COLO668 (cell line): ENCODE measurements around the gene VTI1A.
A peak's percentile ranks its signal among the peaks of the same experiment; 100 is the strongest.

Experiments used
- DNase-seq: peaks from one replicate; lab custom pipeline; 2025; ENCODE audit not compliant: unreplicated experiment; lab: John Stamatoyannopoulos, UW

Gene VTI1A

DNA sequence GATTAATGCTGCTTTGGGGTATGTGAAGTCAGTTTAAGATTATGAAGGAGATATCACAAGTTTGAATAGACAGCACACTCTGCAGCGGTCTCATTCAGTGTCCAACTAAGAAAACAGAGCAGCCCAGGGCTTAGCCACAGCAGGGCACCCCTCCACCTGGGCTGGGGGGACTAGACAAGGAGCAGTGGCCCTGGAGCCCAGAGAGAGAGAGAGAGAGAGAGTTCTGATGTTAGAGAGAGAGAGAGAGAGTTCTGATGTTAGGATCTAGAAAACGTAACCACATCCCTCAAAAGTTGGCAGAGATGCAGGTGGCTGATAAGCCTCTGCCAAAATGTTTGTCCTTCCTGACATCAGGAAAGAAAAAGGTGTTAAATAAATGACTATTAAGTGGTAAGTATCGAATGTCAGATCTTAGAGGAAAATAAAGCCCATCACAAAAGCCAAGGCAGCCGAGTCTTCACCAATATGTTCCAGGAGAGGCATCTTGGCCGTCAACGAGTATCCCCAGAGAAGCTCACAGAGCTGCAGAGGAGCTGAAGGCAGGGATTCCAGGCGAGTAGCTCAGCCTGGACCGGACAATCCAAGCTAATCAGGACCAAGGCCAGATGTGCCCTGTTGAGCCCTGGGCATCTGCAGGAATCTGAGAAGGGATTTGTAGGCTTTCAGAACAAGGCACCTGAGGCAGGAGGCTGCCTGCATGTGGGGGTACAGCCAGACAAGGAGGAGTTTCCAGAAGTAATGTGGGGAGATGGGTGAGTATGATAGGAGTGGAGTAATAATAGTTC, 352.9 kb downstream of the VTI1A start:
- DNase-seq, result no peak

DNA sequence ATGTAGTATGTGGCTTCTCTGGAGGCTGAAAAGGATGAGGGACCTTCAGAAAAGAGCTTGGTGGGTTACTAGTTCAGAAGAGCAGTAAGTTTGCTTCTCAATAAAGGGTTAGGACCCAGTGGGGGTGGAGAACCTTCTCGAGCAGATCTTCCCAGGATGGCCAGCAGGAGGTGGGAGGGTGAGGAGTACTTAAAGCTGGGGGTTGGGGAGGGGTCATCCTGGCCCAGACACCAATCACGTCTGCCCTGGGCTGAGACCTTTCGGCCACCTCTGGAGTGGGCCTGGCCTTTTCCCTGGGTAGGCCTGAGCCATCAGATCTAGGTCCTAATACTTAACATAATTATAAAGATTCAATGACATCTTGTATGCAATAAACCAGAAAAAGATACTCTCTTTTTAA, 354.0 kb downstream of the VTI1A start:
- no peak for DNase-seq

DNA sequence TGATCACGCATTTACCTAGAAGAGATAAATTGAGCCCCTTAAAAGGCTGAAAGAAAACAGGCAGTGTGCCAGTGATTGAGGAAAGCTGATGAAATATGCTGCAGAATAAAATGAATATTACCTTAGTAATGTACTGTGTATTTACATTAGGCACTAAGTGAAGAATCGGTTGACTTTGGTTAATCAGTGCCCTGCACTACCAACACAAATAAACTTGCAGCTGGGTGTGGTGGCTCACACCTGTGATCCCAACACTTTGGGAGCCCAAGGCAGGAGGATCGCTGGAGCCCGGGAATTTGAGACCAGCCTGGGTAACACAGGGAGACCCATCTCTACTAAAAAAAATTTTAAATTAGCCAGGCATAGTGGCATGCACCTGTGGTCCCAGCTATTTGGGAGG, 354.7 kb downstream of the VTI1A start:
- no peak for DNase-seq

DNA sequence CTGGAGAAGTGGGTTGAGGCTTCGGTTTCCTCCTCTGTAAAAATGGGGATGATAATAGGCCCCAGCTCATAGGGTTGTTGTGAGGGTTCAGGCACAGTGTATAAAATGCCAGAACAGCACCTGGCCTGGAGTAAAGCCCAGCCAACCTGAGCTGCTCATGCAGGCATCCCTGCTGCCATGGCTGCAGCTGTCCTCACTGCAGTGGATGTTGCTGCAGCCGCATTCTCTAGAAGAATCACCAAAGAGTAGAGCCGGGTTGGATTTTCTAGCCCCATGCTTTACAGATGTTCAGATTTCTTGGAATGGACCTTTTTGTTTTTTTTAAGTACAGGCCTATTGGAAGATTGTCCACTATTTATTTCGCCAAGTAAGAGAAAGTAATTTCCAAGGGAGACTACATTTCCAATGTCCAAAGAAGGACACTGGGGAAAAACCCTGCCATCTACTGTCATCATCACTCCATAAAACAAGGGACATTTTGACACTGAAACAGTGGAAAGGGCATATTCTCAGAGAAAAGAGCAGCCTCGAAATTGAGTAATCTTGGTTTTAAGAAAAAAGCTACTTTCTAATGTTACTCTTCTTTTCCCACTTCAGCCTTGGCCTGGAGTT, 355.5 kb downstream of the VTI1A start:
- DNase-seq, result no peak

DNA sequence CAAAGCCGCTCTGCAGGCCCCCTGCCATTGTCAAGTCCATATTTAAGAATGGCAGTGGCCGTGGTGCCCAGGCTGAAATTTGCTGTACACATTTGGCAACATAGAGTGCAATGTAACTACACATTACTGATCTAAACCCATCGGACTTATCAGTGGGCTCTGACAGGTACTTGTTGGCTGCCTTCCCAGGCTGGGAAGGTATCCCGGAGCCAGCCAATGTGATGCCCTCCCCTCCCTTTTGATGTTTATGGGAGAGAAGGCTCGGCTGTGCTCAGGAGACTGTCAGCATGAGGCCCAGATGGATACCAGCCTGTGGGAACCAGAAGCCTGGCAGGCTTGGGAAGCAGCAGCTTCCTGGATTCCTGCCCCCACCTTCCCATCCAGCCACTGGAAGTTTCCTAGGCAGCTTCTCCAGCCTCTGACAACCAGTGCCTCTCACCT, 357.0 kb downstream of the VTI1A start:
- peak; percentile 12 for DNase-seq

DNA sequence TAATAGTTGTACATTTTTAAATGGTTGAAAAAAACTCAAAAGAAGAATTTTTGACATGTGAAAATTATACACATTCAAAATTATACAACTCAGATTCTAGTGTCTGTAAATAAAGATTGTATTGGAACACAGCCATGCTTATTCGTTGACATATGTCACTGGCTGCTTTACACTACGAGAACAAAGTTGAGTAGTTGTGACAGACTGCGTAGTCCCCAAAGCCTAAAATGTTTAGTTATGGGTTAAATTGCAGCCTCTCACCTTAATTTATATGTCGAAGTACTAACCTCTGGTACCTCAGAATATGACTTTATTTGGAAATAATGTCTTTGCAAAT, 358.2 kb downstream of the VTI1A start:
- no peak for DNase-seq

DNA sequence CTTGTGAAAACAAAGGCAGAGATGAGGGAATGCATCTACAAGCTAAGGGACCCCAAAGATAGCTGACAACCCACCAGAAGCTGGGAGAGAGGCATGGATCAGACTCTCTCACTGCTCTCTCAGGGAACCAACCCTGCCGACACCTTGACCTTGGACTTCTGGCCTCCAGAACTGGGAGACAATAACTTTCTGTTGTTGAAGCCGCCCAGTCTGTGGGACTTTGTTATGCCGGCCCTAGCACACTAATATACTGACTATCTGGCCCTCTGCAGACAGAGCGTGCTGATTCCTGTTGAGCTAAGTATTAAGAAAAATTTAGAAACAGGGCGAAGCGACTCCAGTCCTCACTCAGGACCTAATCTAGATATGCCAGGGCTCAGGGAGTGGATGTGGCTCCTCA, 358.7 kb downstream of the VTI1A start:
- DNase-seq, result no peak

DNA sequence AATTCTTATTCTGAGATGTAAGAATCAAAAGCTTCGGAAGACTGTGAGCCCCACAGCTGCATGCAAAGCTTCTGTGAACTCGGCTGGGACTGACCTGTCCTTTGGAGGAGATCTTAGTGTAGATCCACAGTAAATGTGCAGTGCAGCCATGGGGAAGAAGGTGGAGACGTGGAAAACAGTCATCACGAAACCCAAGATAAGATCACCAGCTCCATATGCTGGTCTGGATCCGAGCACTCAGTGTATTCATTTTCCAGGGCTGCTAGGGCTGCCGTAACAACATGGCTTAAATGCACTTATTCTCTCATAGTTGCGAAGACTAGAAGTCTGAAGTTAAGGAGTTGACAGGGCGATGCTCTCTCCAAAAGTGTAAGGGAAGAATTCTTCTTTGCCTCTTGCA, 360.0 kb downstream of the VTI1A start:
- no peak for DNase-seq

DNA sequence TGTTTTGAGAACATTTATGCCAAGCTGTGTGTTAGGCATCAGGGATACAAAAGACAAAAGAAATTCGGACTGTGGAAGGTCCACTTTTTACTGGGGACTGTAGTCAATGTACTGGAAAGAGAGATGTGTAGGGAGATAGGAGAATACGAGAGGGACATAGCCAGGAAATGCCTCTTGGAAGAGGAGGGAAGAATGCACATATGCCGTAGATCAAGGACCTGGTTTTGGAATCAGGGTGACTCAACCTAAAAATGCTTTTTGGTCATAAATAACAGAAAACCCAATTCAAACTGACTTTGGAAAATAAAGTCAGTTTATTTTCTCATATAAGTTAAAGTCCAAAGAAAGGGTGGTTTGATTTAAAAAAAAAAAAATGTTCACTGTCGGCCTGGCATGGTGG, 362.7 kb downstream of the VTI1A start:
- DNase-seq, result no peak

DNA sequence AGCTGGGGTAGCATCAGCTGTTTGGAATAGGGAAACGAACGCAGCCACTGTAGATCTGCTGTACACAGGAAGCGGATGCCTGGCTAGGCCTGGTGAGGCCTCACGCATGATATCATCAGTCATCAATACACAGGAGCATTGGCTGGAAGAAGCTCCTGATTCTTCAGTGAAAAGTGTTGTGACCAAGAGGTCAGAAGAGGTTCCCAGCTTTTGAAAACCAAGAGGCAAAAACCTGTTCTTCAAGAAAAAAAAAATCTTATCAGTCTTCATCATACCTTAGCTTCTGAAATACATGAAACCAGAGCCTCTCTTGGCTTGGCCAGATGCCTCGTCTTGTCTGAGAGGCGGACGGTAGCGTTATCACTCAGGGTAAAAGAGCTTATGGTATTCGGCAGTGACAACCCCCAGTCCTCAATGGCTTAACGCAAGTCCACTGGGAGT, 363.7 kb downstream of the VTI1A start:
- DNase-seq, result no peak

DNA sequence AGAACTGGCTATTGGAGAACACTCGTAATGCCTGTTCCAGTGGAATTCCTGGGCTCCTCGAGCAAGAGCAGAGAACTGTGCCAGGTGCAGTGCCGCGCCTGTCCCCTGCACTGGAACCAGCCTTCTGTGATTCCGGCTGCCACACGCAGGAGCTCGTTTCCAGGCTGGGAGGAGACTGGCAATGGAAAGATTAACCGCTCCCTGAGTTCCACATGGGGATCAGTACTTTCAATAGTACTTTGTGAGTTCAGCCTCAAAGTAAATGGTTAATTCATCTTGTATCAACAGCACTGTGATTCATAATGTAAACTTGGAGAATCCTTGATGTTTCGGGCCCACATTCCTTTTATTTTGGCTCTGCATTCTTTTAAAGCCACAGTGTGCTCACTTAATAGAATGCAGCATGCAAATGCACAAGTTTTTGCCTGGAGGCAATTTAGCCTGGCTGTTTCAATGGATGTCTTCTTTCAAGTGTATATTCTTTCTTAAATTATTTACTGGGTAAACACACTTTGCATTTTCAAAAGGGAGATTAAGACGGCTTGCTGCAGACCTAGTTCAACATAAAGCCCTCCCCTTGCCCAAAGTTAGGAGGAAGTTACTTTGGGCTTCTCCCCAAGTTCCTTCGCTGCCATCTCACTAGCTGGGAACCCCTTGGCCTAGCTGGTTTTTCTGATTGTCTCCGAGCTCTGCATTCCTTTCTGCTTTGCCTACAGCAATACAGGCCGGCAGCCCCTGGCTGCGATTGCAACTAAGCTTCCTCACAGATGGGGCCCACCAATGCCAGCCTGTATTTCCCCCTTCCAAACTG, 364.9 kb downstream of the VTI1A start:
- no peak for DNase-seq

DNA sequence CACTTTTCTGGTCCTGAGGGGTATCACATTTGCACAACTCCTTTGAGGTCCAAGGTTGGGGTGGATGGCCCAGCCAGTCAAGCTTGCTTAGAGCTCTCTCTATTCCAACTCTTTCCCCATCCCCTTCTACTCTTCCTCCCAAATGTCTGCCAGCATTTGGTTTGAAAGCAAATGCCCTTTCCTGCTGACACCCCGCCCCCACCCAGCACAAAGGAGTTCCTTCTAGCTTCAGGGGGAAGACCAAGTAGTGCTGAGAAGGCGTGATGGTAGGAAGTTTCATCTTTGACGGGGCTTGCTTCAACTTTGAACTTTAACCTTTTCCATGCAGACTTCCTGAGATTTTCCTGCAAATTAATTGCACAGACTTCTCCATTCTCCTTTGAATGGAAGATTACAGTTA, 365.6 kb downstream of the VTI1A start:
- DNase-seq, result no peak

DNA sequence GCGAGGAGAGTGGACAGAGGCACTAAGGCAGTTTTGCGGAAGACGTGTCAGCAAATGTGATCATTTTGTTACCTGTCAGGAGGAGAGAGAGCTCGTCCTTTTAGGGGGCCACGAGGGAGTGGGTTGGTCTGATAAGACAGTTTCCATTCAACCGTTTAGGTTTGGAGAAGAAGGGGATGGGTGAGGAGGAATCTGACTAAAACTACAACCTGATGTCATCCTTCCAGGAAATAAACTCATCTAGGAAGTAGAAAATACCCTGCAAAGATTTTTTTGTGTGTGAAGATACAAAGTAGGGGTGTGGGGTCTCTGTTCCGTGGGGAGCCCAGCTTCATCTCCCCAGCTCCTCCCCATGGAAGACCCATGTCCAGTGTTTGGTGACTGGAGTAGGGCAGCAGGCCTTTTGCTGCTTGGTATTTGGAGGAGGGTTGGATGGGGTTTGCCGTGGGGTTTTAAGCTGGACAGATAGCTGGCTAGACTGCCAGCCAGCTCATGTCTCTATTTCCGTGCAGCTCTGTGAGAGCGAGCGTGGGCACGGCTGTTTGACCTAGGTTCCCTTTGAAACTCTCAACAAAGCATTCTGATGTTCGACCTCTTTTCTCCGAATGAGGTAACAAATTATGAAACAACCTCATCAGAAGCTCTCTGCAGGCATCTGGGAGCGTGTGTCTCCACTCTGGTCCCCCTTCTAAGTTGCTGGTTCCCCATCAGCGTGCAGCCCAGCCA, 367.0 kb downstream of the VTI1A start:
- no peak for DNase-seq

DNA sequence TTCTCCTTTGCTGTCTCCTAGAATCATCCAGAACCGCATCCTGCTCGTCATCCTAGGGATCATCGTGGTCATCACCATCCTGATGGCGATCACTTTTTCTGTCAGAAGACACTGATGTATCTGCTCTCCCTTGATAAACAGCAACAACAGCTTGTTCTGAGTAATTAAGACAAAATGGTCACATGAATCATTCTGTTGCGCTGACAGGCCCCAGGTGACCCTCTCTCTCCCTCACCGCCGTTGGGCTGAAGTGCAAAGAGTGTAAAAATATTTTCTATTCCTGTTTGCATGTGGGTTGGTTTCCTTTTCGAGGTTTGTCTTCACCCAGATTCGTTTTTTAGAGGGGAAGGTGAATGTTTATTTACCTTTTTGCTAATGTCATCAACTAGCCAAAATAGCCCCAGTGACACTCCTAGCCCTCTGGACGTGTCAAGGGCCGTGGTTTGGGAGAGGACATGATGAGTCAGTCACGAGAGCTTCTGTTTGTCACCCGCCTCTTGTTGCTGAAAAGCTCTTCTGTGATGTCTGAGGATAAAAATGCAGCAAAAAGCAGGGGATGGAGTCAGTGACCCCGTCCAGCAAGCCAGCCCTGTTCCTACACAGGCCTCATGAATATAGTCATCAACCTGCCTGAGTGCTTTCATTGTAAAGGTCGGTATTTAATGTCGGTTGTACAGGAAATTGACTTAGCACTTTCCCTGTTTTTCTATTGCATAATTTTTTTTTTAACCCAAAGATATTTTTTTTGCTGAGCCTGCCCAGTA, 368.4 kb downstream of the VTI1A start:
- DNase-seq, result peak; percentile 13

DNA sequence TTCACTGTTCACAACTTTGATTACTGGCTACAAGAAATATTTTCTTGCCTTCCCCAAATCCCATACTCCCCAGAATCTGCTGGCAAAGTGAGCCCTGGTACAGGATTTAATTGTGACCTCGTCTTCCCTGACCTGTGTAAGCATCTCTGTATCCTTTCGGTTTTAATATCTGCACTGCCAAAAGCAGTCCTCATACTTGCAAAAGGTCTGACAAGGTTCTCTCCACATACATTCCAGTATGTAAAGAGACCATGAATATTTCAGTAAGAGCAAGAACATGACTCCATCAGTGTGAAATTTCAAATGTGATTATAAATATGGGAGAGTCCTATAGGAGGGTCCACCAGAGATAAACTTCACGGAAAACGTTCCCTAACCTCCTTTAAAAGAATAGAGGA, 369.0 kb downstream of the VTI1A start:
- DNase-seq, result no peak

DNA sequence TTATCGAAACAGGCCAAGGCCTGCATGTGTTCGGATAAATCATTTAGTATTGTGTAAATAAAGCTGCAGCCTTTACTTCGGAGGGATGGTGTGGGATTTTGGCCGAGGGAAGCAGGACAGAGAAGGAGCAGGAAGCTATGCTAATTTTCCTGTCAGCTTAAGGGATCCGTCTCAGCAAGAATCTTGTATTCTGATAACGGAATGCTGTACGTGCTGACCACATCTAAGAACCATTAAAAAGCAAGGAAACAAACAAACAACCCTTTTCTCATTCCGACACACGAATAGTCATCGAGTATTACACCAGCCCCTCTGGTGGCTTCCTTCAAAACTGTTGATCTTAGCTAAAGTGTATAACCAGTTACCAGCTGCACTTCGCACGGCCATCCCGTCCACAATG, 369.9 kb downstream of the VTI1A start:
- no peak for DNase-seq

DNA sequence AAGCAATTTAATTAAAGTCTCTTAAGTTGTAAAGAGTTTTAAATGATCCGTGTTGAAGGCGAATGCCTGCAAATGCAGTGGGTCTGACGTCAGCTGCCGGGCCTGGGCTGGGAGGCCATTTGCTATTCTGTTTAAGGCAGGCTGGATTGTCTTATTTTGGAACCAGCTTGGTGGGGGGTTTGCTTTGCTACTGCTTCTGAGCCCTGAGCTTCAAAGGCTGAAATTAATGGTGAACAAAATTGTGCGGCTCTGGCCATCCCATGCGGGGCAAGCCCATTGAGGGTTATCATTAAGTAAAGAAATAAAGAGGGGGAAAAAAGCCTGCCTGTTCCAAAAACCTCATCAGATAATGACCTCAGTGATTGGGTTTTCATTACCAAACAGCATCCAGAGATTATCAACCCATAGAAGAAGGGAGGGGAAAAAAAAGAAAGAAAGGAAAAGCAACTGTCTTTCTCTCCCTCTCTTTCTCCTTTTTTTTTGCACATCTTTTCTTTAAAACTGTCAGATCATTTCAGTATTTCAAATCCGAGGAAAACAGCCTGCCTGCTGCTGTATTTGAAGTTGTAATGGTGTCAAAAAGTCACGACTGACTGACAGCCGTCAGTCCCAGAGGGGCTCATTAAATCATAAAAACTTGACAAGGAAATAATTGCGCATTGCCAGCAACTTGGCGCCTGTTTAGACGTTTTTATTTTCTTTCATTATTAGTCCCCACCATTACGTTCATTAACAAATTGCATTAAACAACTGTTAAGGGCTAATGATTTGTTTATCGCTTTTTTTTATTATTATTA, 371.2 kb downstream of the VTI1A start:
- DNase-seq, result no peak

DNA sequence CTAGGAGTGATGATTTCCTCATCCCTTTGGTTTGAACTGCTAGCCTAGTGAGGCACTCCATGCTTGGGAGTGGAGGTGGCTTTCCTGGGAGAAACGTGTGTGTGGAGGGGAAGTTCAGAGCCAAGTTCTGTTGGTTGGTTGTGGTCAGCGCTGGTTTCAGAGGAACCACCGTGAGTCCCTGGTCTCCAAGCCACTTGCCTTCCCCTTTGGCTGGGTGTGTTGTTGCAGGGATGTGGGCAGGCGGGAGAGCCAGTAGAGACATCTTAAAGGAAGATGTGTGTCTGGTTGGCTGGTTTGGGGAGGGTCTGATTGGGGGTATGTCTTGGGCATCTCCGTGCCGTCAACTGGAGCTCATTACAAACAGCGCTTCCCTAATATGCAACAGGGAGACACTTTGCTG, 372.2 kb downstream of the VTI1A start:
- DNase-seq, result no peak

DNA sequence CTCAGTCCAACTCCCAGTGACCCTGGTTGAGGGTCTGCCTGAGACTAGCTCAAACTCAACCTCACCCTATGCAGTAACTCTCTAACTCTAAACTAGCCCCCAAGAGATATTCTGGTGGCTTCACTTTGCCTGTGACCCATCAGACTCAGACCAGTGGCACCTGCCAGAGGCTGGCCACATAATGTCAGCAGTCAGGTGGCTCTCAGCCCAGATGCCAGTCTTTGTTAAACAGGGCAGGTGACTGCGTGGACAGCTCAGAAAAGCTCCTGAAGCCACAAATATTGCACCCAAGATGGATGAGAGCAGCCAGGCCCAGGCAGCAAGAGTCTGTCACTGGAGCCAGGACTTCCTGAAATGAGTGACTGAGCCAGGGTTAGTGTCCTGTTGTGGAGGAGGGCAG, 373.3 kb downstream of the VTI1A start:
- no peak for DNase-seq

DNA sequence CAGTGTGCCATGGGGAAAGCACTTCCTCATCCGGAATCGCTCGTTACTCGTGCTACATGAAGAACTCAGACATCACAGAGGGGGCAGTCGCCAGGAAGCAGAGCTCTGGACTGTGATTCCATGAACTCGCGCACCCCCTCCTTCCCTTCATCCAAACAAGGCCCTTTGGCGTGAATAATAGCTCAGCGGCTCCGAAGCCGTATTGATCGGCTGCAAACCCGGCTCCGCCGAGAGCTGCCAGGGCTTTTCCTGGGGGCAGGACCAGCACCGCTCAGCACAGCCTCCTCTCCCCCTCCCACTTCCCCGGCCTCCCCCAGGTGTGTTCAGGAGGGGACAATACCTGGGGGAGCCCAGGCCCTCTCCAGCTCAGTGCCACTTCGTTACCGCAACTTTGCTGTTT, 374.0 kb downstream of the VTI1A start:
- no peak for DNase-seq
